Mucosa of stomach (tissue), 1 donor: ENCODE data around the gene TCTN1.
A peak's percentile ranks its signal among the peaks of the same experiment; 100 is the strongest.

Experiments
- H3K27me3 ChIP-seq: one replicate; pipeline ENCODE4 v1.7.0; 2013; ENCODE audit warnings: mild to moderate bottlenecking, low read length; ENCODE audit not compliant: control insufficient read depth, insufficient read depth
- H3K36me3 ChIP-seq: one replicate; pipeline ENCODE4 v1.7.0; 2013; ENCODE audit warnings: low read length; ENCODE audit not compliant: control insufficient read depth, insufficient read depth
- H3K4me1 ChIP-seq: one replicate; pipeline ENCODE4 v1.7.0; 2013; ENCODE audit warnings: mild to moderate bottlenecking, low read length; ENCODE audit not compliant: control insufficient read depth, insufficient read depth
- H3K4me3 ChIP-seq: one replicate; pipeline ENCODE4 v1.7.0; 2013; ENCODE audit warnings: low read length
- H3K9ac ChIP-seq: one replicate; pipeline ENCODE4 v1.7.0; 2013; ENCODE audit warnings: mild to moderate bottlenecking, low read length, moderate library complexity
- H3K9me3 ChIP-seq: one replicate; pipeline ENCODE4 v1.7.0; 2013; ENCODE audit warnings: mild to moderate bottlenecking, low read length, moderate library complexity; ENCODE audit not compliant: control insufficient read depth
- donor health status: Pancreatic carcinoma.

TCTN1 gene

GRCh38 chr12:110693731-110694130 lies 79.8 kb downstream of the TCTN1 start:
- no peaks in the 10 kb centered on the region for H3K9me3 ChIP-seq
- H3K27me3 ChIP-seq, result no peaks in the 10 kb centered on the region
- H3K4me3 ChIP-seq, result no peak overlapping the region
- no peaks in the 10 kb centered on the region for H3K36me3 ChIP-seq
- no peak overlapping the region for H3K9ac ChIP-seq
- H3K4me1 ChIP-seq, result peaks cover 17% of the 10 kb centered on the region

GRCh38 chr12:110694330-110694901 lies 80.5 kb downstream of the TCTN1 start:
- Histone ChIP-seq H3K36me3 (no peaks in the 10 kb centered on the region), H3K9me3 (no peaks in the 10 kb centered on the region), H3K4me1 (peaks cover 16% of the 10 kb centered on the region), H3K27me3 (no peaks in the 10 kb centered on the region), H3K9ac (no peak overlapping the region), H3K4me3 (no peak overlapping the region)

- Histone ChIP-seq H3K9me3 (no peaks in the 10 kb centered on the region), H3K36me3 (no peaks in the 10 kb centered on the region), H3K4me1 (peaks cover 10% of the 10 kb centered on the region), H3K27me3 (no peaks in the 10 kb centered on the region), H3K4me3 (no peak overlapping the region), H3K9ac (no peak overlapping the region)
These were observed 82.4 kb downstream of the TCTN1 start for GRCh38 chr12:110696283-110696682.

GRCh38 chr12:110697236-110697635 lies 83.3 kb downstream of the TCTN1 start:
- no peaks in the 10 kb centered on the region for H3K36me3 ChIP-seq
- H3K4me3 ChIP-seq, result no peak overlapping the region
- peaks cover 10% of the 10 kb centered on the region for H3K4me1 ChIP-seq
- no peaks in the 10 kb centered on the region for H3K27me3 ChIP-seq
- no peaks in the 10 kb centered on the region for H3K9me3 ChIP-seq
- no peak overlapping the region for H3K9ac ChIP-seq

- H3K4me3 ChIP-seq, result peak overlapping the region; percentile 12
These were observed 84.4 kb downstream of the TCTN1 start for GRCh38 chr12:110698171-110698902.

More at GRCh38 chr12:110698171-110698902, 84.4 kb downstream of the TCTN1 start:
- H3K27me3 ChIP-seq, result no peaks in the 10 kb centered on the region
- peaks cover 10% of the 10 kb centered on the region for H3K4me1 ChIP-seq
- no peaks in the 10 kb centered on the region for H3K36me3 ChIP-seq
- H3K9ac ChIP-seq, result no peak overlapping the region
- no peaks in the 10 kb centered on the region for H3K9me3 ChIP-seq
